NCI-H2196 treated with DMSO at 0.1 percent for 48 hours (cell line): ENCODE results near the gene DRGX.

Experiments
- DNase-seq: peaks from one replicate; lab custom pipeline; 2025; ENCODE audit not compliant: unreplicated experiment; lab: John Stamatoyannopoulos, UW

DRGX gene

DNA sequence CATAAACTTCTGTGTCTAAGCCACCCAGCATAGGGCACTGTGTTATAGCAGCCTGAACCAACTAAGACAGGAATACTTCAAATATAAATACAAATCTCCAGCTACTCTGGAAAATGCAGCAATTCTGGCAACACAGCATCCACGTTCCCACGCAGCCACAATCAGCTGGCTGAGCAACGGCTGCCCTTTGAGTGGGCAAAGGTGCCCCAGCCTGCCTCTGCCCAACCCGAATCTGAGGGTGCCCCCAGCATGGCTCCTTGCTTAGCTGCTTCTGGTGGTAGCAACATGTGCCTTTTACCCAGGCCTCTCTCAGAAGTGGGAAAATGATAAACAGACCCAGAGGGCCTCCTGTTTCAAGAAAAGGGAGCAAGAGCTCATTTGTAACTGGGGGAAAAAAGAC is 12.0 kb downstream of the DRGX start:
- no peak for DNase-seq

DNA sequence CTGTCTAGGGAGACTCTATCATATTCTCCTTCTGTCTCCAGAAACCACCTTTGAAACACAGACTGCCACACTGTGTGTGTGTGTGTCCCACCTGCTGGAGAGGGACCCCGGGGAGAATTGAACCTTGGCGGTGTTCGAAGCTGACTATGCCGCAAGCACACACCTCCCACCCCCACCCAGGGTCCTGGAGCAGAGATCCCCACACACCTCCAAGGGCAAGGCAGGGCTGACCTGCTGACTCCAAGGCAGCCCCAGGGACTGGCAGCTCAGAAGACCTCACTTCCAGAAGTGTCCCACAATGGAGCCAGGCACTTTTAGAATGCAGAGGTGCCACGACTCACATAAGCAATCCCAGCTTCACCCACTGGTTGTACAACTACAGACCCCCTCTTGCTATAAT is 13.1 kb downstream of the DRGX start:
- DNase-seq = no peak

DNA sequence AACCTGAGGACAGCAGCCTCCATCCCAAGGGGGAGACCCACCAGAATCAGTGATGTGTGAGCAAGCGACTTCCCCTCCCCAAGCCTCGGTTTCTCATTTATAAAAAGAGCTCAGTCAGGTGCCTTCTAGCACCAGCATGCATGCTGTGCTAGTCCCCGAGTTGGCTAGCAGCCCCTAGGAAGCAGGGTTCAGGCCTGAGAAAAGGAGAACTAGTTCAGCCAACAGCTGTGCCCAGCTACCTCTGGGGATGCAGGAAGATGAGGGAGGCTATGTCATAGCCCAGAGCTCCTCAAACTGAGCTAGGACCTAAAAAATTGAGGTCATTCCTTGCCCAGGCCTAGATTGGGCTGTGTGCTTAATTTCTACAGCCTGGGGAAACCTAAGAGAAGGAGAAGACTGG is 13.7 kb downstream of the DRGX start:
- DNase-seq = no peak

DNA sequence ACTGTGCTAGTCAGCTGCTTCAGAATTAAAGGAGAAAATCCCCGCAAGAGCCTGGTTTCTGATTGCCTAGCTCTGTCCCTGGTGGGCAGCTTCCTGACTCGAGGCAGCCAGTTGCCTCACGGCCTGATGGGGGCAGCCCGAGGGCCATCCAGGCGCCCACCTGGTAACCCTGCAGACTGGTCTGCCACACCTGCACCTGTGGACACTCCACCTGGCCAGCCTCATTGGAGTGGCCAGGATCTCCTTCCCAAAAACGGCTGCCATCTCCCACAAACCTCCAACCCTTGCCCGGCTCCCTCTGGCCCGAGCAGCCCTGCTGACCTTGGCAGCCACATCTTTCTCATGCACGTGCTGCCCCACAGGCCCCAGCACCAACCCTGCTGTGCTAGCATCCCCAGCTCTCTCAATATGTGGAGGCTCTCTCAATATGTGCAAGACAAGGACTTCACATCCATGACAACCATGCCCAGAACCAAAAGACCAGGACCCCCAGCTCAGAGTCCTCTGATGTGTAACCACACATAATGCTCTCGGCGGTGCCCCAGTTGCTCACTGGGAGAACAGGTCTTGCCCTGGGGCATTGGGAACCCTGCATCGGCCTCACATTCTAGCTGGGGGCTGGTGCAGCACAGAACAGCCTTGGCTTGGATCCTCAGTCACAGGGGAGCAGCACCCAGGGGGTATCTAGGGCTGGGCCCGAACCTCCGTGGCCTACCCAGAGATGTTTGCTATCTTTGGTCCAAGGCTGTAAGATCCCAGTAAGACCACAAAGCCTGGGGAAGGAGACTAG is 14.6 kb downstream of the DRGX start:
- no peak for DNase-seq

DNA sequence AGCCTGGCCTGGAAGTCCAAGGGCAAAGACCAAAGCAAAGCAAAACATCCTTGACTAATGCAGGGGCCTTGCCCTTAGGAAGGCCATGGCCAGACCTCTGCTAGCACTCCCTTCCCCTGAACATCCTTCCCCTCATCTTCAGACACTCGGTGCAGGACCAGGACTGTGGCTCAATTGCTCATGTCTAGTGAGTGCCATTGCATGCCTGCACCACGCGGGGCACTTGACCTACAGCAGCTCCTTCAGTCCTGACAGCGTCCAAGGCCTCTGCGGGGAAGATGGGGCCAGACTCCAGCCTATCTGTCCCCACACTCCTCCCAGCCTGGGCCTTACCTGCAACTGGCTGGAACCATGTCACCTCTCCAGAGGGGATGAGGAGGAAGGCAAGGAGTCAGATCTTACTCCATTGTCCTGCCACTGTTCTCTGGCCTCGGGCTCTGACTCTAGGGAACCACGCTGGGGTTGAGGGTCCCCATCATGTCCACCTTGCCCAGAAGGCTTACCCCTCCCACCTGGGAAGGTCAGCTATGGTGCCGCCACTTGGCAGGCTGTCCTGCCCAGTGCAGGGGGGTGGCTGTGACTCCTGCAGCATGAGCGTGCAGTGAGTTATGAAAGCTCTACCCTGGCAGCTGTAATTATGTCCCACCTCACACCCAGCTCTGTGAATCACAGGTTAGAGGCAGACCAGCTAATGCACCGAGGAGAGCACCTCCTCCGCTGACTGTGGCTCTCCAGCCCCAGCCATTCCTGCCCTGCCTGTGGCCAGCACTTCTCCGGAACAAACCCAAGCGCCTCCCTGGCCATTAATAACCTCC is 16.1 kb downstream of the DRGX start:
- no peak for DNase-seq

DNA sequence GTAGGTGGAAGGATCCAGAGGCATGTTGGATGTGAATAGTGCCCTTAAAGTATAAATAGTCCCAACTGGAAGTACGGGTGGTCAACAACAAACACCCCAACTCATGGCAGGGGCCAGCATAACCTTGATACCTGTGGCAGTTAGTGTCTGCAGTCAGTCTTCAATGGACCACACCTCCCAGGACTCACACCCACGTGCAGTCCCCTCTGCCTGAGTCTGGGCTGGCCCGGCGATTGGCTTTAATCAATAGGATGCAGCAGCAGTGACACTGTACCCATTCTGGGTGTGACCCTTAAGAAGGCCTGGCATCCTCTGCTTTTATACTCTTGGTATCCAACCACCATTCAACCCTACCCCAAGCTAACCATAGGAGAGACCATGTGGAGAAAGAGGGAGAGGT is 18.6 kb downstream of the DRGX start:
- no peak for DNase-seq

DNA sequence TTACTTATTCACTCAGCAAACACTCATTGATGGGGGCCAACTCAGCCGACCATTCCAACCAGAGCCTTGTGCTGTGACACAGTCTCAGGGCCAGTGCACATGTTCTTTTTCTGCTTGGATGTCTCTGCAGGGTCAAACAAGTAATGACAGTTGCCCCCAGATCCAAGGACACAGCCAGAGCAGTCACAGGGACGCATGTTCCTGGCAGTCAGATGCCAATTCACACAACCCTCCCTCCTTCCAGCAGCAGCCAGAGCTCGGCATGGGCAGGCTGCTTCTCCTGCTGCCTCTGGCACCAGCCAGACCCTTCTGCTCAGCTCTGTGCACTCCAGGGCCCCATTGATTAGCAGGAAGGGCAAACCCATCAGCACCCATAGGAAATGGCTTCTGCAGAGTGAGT is 20.3 kb downstream of the DRGX start:
- DNase-seq = no peak

DNA sequence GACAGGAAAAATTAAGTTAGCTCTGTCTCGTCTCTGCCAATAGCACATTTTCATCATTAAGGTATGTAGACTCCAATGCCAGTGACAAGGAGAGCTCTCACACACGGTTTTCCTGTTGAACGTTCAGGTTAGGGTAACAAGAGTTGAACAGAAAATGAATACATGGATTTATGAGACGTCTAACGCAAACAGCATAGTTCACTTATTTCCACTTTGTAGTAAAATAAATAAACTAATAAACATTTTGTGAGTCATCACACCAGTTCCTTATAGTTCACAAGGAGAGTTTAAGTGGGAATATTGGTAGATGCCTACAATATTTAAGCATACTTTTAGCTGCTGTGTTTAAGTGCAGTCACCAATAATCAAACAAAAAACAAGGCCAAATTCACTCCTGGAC is 21.1 kb downstream of the DRGX start:
- DNase-seq = no peak

DNA sequence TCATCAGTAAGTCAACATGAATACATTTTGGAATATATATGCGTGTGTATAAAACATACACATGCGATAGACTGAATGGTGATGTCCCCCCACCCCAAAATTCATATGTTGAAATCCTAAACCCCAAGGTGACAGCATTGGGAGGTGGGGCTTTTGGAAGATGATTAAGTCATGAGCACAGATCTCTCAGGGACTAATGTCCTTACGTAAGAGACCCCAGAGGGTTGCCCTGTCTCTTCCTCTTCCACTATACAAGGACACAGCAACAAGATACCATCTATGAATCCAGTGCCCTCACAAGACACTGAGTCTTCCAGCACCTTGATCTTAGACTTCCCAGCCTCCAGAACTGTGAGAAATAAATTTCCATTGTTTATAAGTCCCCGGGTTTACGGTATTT is 22.5 kb downstream of the DRGX start:
- DNase-seq = no peak

DNA sequence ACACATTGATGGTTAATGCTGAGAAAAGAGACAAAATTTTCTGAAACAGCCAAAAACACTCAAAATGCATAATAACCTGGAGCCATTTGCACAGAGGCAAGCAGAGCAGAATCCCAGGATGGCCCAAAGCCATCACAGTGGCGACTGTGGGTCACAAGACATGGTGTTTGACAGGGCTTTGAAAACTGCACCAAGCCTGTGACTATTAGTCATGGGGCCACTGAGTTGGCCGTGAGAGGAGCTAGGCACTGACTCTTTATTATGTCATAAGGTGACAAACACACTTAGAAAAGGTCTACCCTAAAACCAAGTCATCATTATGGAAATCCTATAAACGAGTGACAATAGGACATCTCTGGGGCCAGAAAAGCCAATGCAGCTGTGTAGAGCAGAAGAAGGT is 23.9 kb downstream of the DRGX start:
- no peak for DNase-seq

DNA sequence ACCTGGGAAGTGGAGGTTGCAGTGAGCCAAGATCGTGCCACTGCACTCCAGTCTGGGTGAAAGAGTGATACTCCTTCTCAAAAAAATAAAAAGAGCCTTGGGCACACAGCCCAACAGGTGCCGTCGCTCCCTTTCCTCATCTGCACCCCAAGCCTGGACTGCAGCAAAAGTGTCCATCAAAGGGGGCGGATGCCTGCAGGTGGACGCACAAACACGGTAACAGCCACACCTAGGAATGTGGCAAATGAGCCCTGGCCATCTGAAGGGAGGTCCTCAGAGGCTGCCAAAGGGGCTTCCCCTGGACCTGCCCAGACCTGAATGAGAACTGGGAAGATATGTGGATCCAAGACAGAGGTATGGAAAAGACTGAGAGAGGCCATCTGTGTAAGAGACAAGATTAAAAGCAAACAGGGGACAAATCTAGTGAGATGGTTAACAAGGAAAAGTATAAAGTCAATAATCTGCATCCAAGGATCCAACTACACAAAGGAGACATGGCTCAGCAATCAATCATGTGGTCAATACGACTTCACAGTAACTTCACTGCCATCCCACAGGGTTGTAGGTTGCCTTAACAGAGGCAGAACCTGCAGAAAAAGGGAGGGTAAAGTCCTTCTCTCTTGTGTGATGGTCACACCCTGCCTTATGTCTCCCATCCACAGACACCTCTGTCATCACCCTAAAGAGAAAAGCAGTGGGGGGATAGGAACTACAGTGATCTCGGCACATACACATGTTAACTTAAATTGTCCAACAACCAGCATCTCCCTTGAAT is 25.4 kb downstream of the DRGX start:
- no peak for DNase-seq

DNA sequence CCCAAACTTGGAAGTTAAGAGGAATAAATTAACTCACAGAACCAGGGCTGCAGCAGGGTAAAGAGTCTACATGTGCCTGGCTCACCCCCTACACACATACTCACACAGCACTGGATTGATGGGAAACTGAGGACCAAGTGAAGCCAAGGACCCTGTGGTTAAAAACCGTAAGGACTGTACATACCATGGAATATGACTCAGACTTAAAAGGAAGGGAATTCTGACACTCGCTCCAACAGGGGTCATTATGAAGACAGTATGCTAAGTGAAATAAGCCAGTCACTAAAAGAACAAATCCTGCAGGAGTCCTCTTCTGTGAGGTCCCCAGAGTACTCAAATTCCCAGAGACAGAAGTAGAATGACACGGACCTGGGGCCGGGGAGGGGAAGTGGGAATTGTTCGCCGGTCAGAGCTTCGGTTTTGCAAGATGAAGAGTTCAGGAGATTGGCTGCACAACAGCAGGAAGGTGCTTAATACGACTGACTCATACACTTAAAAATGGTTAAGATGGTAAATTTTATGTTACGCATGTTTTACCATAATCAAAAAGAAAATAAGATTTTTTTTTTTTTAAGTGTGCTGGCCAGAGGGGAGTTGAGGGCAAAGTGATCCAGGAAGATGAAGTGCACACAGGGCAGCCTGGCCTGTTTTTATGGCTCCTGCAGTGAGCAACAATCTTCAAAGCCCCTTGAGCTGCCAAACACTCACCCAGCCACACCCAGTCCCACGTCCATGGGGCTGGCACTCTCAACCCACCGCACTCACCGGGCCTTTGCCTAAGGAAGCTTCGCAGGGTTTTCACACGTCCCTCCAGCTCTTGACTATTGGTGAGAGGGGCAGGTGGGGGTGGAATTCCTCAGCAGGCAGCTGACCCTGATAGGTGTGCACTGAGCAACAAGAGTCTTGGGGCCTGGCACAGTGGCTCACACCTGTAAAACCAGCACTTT is 26.4 kb downstream of the DRGX start:
- no peak for DNase-seq

DNA sequence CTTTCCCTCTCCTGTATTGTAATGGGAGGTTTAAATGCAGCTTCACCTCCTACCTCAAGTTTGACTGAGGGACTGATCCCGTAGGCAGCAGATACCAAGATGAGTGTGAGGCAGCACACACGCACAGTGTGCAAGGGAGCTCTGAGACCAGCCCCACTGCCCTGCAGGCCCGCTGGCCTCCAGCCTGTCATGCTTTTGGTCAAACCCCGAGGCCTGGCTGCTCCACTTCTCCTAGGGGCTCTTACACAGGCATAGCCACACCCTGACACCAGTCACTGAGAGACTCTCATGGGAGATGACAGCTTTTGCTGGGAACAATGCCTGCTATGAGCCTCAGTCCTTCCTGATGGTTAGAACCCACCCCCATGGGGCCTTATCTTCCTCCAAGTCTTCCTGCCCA is 27.6 kb downstream of the DRGX start:
- DNase-seq = no peak

DNA sequence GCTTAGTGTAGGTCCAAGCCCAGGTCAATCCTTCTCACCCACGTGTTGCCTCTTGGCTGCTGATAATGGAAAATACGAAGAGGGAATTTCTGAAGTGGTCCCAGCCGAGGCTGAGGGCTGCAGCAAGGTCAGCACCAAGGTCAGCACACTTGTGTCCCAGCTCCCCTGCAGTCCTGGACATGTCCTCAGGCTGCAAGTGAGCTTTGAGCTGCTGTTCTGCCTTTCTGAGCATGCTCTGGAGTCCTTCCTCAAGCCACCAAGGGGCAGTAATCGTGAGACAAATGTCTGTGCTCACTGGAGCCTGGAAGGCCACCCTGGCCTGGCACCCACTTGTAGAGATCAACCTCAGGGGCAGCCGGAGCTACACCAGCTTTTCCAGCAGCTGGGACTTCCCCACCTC is 28.3 kb downstream of the DRGX start:
- DNase-seq = no peak

DNA sequence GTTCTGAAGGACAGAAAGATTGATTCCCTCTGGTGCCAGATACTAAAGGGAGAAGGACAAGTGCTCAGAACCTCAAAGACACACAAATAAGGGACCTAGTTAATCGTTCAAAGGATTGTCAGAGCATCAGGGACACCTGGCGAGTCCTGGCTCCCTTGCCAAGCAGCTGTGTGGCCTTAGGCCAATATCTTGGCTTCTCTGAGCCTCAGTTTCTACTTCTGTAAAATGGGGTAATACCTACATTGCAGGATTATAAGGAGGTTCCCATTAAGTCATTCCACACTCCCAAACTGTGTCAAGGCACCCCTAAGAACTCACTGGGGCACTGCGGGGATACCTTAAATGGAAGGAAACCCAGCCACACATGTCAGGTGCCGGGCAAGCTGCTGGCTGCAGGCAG is 29.4 kb downstream of the DRGX start:
- no peak for DNase-seq

DNA sequence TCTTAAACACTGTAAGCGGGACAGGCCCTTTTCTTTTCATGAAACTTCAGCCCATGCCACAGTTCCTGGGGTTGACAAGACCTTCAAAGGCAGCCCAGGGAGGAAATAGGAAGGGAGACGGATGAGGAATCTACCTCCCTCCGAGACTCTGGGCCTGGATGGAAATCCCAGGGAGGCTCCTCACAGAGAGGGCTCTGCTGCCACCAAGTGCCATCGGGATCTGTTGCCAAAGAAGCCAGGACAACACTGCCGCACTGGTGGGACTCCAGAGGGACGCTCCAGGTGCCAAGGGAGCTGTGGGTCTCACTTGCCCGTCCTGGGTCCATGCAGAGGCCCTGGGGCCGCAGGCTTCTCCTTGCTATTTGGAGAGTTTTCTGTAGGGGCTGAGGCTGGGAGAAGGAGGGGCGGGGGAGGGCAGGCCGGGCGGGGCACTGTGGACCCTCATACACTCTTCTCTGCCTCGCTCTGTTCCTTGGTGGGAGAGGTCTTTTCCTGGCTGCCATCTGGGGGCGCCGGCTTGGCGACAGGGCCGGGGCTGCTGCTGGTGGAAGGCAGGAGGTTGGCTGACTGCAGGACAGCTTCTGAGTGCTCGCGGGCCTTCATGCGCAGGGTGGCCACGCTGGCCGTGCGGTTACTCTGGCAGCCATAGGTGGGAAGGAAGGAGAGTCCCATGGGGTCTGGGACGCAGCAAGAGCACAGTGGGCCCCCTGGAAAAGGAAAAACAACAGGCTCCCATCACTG is 30.0 kb downstream of the DRGX start:
- no peak for DNase-seq

DNA sequence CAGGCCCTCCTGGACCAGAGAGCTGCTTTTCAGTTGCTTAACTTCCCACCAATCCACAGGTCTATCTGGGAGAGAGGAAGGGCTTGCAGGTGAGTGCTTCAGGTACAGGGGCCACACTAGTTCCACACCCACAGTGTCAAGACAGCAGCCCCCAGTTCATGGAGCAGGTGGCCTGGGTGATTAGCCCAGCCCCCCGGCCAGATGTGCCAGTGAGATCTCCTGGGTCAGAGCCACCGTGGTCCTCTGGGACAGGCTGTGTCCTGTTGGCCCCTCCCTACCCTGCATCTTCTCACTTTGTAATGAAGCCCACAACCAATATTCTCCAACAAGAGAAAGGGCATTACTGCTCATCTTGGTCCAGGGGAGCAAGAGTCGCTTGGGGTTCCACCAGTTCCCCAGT is 30.6 kb downstream of the DRGX start:
- DNase-seq = no peak

DNA sequence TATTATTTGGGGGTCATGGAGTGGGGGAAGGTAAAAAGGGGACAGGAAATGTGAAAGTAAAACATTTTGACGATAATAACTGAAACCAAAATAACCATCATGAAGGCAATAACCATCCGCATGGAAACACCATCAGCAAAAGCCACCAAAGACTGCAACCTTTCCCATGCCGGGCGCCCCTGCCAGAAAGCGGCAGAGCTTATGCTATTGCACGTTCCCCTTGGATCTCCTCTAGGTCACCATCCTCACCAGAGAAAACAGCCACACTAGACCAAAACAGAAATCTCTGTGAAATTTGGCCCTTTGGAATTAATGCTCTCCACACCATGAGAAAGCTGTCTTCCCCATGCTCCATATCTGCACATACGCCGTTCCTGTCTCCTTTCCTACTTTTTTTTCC is 31.1 kb downstream of the DRGX start:
- DNase-seq = no peak

DNA sequence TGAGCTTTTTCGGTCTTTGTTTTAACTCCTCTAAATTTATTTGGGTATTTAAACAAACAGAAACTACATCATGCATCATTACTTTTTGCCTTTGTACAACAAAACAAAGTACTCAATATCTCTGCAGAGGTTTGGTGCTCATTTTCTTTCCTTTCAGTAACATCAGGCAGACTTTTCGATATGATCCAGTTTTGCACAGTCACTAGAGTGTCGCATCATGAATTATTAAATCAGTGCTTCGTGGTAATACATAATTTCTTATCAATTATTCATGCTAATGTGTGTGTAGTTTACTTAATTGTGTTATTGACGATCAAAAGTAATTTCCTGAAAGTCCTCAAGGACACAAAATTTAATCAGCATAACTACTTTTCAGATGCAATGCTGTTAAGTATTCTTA is 31.8 kb downstream of the DRGX start:
- no peak for DNase-seq
